Bladder microvascular endothelial cell (primary cell): ENCODE measurements around the gene MTO1. TPM values are rescaled to one million over a fixed set of nuclear protein-coding genes. Genes with fewer than 3 reads are reported as not detected.

Experiments
- total RNA-seq: library from RNA; depleted of rRNA; stranded (reverse); fragments of >200 nt; gene quantifications from 2 replicates; pipeline ENCODE4 v1.2.3, GENCODE V29; 2014

MTO1 gene, protein sequence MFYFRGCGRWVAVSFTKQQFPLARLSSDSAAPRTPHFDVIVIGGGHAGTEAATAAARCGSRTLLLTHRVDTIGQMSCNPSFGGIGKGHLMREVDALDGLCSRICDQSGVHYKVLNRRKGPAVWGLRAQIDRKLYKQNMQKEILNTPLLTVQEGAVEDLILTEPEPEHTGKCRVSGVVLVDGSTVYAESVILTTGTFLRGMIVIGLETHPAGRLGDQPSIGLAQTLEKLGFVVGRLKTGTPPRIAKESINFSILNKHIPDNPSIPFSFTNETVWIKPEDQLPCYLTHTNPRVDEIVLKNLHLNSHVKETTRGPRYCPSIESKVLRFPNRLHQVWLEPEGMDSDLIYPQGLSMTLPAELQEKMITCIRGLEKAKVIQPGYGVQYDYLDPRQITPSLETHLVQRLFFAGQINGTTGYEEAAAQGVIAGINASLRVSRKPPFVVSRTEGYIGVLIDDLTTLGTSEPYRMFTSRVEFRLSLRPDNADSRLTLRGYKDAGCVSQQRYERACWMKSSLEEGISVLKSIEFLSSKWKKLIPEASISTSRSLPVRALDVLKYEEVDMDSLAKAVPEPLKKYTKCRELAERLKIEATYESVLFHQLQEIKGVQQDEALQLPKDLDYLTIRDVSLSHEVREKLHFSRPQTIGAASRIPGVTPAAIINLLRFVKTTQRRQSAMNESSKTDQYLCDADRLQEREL
- 21.9 and 34.8 TPM in 2 replicates for total RNA-seq

DNA sequence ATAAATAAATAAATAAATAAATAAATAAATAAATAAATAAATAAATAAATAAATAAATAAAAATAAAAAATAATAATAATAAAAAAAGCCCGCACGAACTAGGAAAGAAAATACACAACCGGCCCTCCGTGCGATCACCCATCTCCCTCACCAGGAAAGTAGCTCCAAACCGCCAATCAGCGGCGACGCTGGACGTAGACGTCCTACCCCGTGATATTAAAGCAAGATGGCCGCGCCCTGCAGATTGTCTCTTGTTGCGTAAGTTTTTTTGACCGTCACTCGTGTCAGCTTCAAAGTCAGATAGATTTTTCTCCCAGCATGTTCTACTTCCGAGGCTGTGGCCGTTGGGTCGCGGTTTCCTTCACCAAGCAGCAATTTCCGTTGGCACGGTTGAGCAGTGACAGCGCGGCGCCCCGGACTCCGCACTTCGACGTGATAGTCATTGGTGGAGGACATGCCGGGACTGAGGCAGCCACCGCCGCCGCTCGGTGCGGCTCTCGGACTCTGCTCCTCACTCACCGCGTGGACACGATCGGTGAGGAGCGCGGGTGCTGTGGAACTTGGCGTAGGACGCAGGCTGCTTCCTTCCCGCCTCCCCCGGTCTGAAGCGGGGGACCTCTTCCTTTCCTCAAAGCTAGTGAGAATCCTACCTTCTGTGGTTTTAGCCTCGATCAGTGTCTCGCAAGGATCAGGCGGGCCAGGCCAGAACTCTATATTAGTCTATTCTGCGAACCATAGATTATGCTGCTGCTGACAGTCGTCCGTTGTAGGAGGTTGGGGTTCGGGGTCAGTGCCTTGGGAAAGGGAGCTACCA lies at the start of gene MTO1:
MTO1 (plus strand) TSS at position 201 of the 814 bp plus-strand sequence; CDS start at position 319, 118 bp downstream.

DNA sequence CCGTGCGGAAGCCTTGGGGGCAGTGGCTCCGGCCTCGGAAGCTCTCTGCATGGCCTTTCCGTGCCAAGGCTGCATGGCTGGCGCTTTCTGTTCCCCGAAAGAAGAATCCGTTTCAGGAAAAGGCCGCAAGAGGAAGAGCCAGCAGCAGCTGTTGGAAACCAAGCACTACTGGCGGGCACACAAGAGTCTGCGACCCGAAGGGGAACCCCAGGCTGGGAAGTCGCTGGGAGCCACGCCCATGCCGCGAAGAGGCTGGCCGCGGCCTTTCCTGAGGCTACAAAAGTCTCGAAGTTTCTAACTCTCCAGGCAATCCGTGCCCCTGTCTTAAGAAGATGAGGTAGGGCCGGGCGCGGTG lies 9.5 kb upstream of the MTO1 start, which contains the start of gene CGAS:
CGAS (minus strand) TSS at position 191 of the 355 bp plus-strand sequence; CDS start at position 75, 116 bp downstream.

DNA sequence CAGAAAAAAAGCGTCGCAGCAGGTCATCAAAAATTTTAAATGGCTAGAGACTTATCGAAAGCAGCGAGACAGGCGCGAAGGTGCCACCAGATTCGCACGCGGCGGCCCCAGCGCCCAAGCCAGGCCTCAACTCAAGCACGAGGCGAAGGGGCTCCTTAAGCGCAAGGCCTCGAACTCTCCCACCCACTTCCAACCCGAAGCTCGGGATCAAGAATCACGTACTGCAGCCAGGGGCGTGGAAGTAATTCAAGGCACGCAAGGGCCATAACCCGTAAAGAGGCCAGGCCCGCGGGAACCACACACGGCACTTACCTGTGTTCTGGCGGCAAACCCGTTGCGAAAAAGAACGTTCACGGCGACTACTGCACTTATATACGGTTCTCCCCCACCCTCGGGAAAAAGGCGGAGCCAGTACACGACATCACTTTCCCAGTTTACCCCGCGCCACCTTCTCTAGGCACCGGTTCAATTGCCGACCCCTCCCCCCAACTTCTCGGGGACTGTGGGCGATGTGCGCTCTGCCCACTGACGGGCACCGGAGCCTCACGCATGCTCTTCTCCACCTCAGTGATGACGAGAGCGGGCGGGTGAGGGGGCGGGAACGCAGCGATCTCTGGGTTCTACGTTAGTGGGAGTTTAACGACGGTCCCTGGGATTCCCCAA lies 59.3 kb downstream of the MTO1 start, which contains the start of gene EEF1A1:
EEF1A1 (minus strand) TSS at position 345 of the 663 bp plus-strand sequence. CDS start 1,006 bp downstream, outside the sequence.

Other genes with a start within 250 kb of the MTO1 start
- gene KHDC1L, start 236.2 kb upstream of the MTO1 start, total RNA-seq = not detected in 2 replicates
- gene KHDC1, start 198.5 kb upstream of the MTO1 start, total RNA-seq = 0.19 and 0.49 TPM in 2 replicates
- not detected in 2 replicates for gene DPPA5, start 107.5 kb upstream of the MTO1 start, total RNA-seq
- gene KHDC3L, start 99.1 kb upstream of the MTO1 start, total RNA-seq = not detected in 2 replicates
- gene OOEP, start 91.8 kb upstream of the MTO1 start, total RNA-seq = not detected in 2 replicates
- 0.32 and 0.94 TPM in 2 replicates for gene DDX43, start 66.9 kb upstream of the MTO1 start, total RNA-seq
- gene CGAS, start 9.4 kb upstream of the MTO1 start, total RNA-seq = 4.3 and 6.2 TPM in 2 replicates
- gene EEF1A1, start 59.3 kb downstream of the MTO1 start, total RNA-seq = 17,729 and 26,790 TPM in 2 replicates
- gene SLC17A5, start 192.3 kb downstream of the MTO1 start, total RNA-seq = 18.0 and 25.6 TPM in 2 replicates
- gene CD109, start 234.5 kb downstream of the MTO1 start, total RNA-seq = 15.7 and 28.7 TPM in 2 replicates